GM12878 (cell line): ENCODE data around the gene GALNT18. TPM values are rescaled to one million over a fixed set of nuclear protein-coding genes. Genes with fewer than 3 reads are reported as not detected.

Experiments used
- ATAC-seq: fragments of 200-7000 bp; cut with Tn5 transposase; 3 replicates; pipeline ENCODE4 v1.9.1; 2020; ENCODE audit warnings: mild to moderate bottlenecking, moderate library complexity
- BruUV-seq: library from RNA; stranded (reverse); fragments of 400-500 nt; replicated peaks from 2 replicates; lab custom pipeline; 2021; lab: Mats Ljungman, UMichigan
- CTCF ChIA-PET: fragments of 300-600 bp; sonication (Branson Sonifier 250); formaldehyde crosslinking; extraction: SDS; loops from one replicate; lab custom pipeline; 2021; ENCODE audit warnings: inconsistent platforms; lab: Yijun Ruan, JAX
- POLR2A ChIA-PET: fragments of 350-600 bp; formaldehyde crosslinking; extraction: SDS; loops from one replicate; lab custom pipeline; 2021; ENCODE audit warnings: inconsistent platforms; lab: Charles Lee
- RAD21 ChIA-PET: fragments of 300-600 bp; sonication (Branson Sonifier 250); formaldehyde crosslinking; loops from one replicate; lab custom pipeline; 2023; ENCODE audit warnings: antibody characterized with exemption; ENCODE audit not compliant: unreplicated experiment; lab: Charles Lee
- SMC1A ChIA-PET: fragments of 300-600 bp; sonication (Branson Sonifier 250); formaldehyde crosslinking; loops from one replicate; lab custom pipeline; 2023; ENCODE audit not compliant: unreplicated experiment, uncharacterized antibody; lab: Charles Lee
- DNase-seq: peaks from one replicate; pipeline ENCODE4 v3.0.0-alpha.2; 2011; ENCODE audit warnings: low read depth, low spot score
- FAIRE-seq: peaks from 3 replicates; lab custom pipeline; 2011; peaks lifted over from hg19 to GRCh38; lab: Jason Lieb, UNC
- H2AFZ ChIP-seq: 2 replicates; pipeline ENCODE4 v1.6.0; 2011; ENCODE audit warnings: low read depth, low read length, control low read depth; ENCODE audit not compliant: control insufficient read depth
- H3K27ac ChIP-seq: 2 replicates; pipeline ENCODE4 v1.5.1; 2011; ENCODE audit warnings: control low read depth; ENCODE audit not compliant: control insufficient read depth, insufficient read depth
- H3K27me3 ChIP-seq, 2 experiments: replicated peaks in 1 of 2; 2 replicates each; pipeline versions ENCODE4 v1.6.0 to v1.6.1; 2011; ENCODE audit warnings: low read length in 1 of 2; ENCODE audit not compliant: control insufficient read depth in 2 of 2, insufficient read depth in 2 of 2
- H3K36me3 ChIP-seq, 2 experiments: 2 replicates each; pipeline ENCODE4 v1.5.1; 2011; ENCODE audit warnings: low read length in 1 of 2; ENCODE audit not compliant: control insufficient read depth in 2 of 2, insufficient read depth in 2 of 2
- H3K4me1 ChIP-seq: 2 replicates; pipeline ENCODE4 v1.6.1; 2011; ENCODE audit warnings: mild to moderate bottlenecking, low read length, moderate library complexity, mixed read lengths; ENCODE audit not compliant: control insufficient read depth, insufficient read depth
- H3K4me2 ChIP-seq: 2 replicates; pipeline ENCODE4 v1.6.0; 2011; ENCODE audit warnings: control low read depth; ENCODE audit not compliant: control insufficient read depth, insufficient read depth
- H3K4me3 ChIP-seq: fragments of 200-600 bp; sonication (generic); 2 replicates; pipeline ENCODE4 v1.5.1; 2016
- H3K79me2 ChIP-seq: 2 replicates; pipeline ENCODE4 v1.6.0; 2011; ENCODE audit warnings: low read length; ENCODE audit not compliant: control insufficient read depth, insufficient read depth
- H3K9ac ChIP-seq: 2 replicates; pipeline ENCODE4 v1.8.0; 2011; ENCODE audit warnings: low read length, control low read depth, mixed read lengths; ENCODE audit not compliant: control insufficient read depth, insufficient read depth
- H3K9me3 ChIP-seq: replicated peaks from 3 replicates; pipeline ENCODE4 v1.5.1; 2011; ENCODE audit warnings: mild to moderate bottlenecking, low read length; ENCODE audit not compliant: control insufficient read depth, insufficient read depth
- H4K20me1 ChIP-seq: 2 replicates; pipeline ENCODE4 v1.6.0; 2011; ENCODE audit not compliant: control insufficient read depth, insufficient read depth
- ESRRA ChIP-seq: IDR thresholded peaks from 2 replicates; pipeline ENCODE4 v1.6.1; 2012; ENCODE audit warnings: mild to moderate bottlenecking, low read length, improper control_type of control experiment
- GATAD2B ChIP-seq: fragments of 450-650 bp; conservative IDR thresholded peaks from 2 replicates; pipeline ENCODE4 v1.6.1; 2017; ENCODE audit warnings: low read depth, mild to moderate bottlenecking, moderate library complexity
- LARP7 ChIP-seq: fragments of 450-650 bp; IDR thresholded peaks from 2 replicates; pipeline ENCODE4 v1.6.1; 2017; ENCODE audit warnings: mild to moderate bottlenecking
- MAX ChIP-seq: IDR thresholded peaks from 2 replicates; pipeline ENCODE4 v1.6.1; 2012; ENCODE audit warnings: low read depth, low read length, improper control_type of control experiment
- NR2C2 ChIP-seq: IDR thresholded peaks from 2 replicates; pipeline ENCODE4 v1.6.1; 2011; ENCODE audit warnings: borderline replicate concordance, low read depth; ENCODE audit not compliant: control insufficient read depth, insufficient read length
- REST ChIP-seq: IDR thresholded peaks from 2 replicates; pipeline ENCODE4 v1.6.1; 2012; ENCODE audit warnings: mild to moderate bottlenecking, low read depth, low read length
- TBL1XR1 ChIP-seq: IDR thresholded peaks from 2 replicates; pipeline ENCODE4 v1.6.1; 2012; ENCODE audit warnings: low read depth, low read length, improper control_type of control experiment
- YY1 ChIP-seq: IDR thresholded peaks from 2 replicates; pipeline ENCODE4 v1.6.1; 2011; ENCODE audit warnings: low read depth, mild to moderate bottlenecking, low read length
- ZZZ3 ChIP-seq: IDR thresholded peaks from 2 replicates; pipeline ENCODE4 v1.6.1; 2011; ENCODE audit warnings: low read depth; ENCODE audit not compliant: control insufficient read depth, insufficient read length
- WGBS: methylation state at CpG from one replicate; pipeline ENCODE4 v1.1.6; 2016; ENCODE audit warnings: low lambda C conversion rate; ENCODE audit not compliant: insufficient replicate concordance, insufficient coverage; ENCODE audit errors: missing lambda C conversion rate; 5-methylcytosine and 5-hydroxymethylcytosine counted together
- in situ Hi-C: fragments of 300-500 bp; cut with MboI; formaldehyde crosslinking; loops from 9 replicates; pipeline ENCODE4 v1.14.3; 2018; ENCODE audit warnings: mixed read lengths
- intact Hi-C: fragments of 100-400 bp; cut with micrococcal nuclease; formaldehyde crosslinking; loops from one replicate; pipeline ENCODE4 v1.14.2; 2022; ENCODE audit not compliant: unreplicated experiment
- polyA plus RNA-seq, 11 experiments: library from polyadenylated mRNA; depleted of rRNA in 4 of 11; unstranded in 6 of 11; stranded (reverse) in 5 of 11; fragments of >200 nt; fragmentation: Nextera tagmentation in 4 of 11; fragmentation: Illumina TruSeq in 1 of 11; extraction: Ambion mirVana in 4 of 11; extraction: Trizol in 1 of 11; gene quantifications; 1 replicate in 1 of 11; 2 replicates in 10 of 11; pipeline versions ENCODE4 v1.2.1 to v1.2.3, GENCODE V29; 2011 to 2016; ENCODE audit warnings: inconsistent platforms in 2 of 11, missing spikeins in 2 of 11, low read depth in 1 of 11
- total RNA-seq, 4 experiments: library from RNA; depleted of rRNA in 3 of 4; stranded (reverse); fragments of >200 nt in 3 of 4; fragmentation: Illumina TruSeq in 1 of 4; extraction: Trizol in 1 of 4; gene quantifications; 2 replicates each; pipeline versions ENCODE4 v1.2.1 to v1.2.3, GENCODE V29; 2013 to 2021

The GALNT18 gene
- total and polyA plus RNA-seq, 10 of the 15 experiments (the other 5 are each of a cell fraction or from before 2014, with no cell fraction given), result 1.2 to 14.2 (median 6.3) TPM

DNA sequence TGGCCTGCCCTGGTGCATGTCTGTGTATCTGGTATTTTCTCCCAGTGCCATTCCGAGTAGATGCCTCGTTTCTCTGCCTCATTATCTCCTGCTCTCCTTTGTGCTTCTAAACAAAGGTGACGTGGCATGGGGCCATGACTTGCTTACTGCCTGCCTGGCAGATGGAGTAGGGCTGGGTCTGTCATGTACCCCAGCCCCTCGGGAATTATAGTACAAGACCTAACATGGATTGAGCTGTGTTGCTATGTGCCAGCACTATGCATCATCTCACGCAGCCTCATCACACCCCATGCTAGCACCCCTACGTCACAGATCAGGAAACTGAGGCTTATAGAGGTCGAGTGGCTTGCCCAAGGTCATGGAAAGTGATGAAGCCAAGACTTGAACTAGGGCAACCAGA, 88.1 kb downstream of the GALNT18 start:
- DNase-seq (no peak), ATAC-seq (no peak), FAIRE-seq (no peak)
- CTCF ChIA-PET, result no interaction called here
- Histone ChIP-seq H3K4me1 (no peaks in the 10 kb centered on the region), H3K27ac (no peak overlapping the region), H3K27me3 (no peaks in the 10 kb centered on the region), H3K9me3 (no peaks in the 10 kb centered on the region), H3K79me2 (peaks cover 5% of the 10 kb centered on the region), H2AFZ (no peak overlapping the region), H3K36me3 (peaks cover 0 to 1% of the 10 kb centered on the region in 2 experiments; a peak in 1 of 4 replicates), H3K4me3 (no peak overlapping the region), H4K20me1 (no peaks in the 10 kb centered on the region), H3K4me2 (no peak overlapping the region), H3K9ac (no peak overlapping the region)
- TF ChIP-seq TBL1XR1 (no peak), LARP7 (no peak), REST (no peak), ESRRA (no peak), NR2C2 (no peak), YY1 (no peak), MAX (no peak), GATAD2B (no peak), ZZZ3 (no peak)
- 44% methylated on average over 7 of the region's 7 CpGs for WGBS
- intact Hi-C loops, result no loop called here
- POLR2A ChIA-PET, result no interaction called here
- RAD21 ChIA-PET, result no interaction called here
- no TSS peak for BruUV-seq
- in situ Hi-C loops, result no loop called here
- SMC1A ChIA-PET, result interaction anchor here (0.9 kb wide), 1 partner anchor 10 kb away, joined by 4 read pairs; no protein-coding TSS in a partner anchor
